ENCODE data around the gene LUC7L2.

- TF ChIP-seq EZH2 (IDR thresholded peaks at IDR 0.05; ENCODE audit: insufficient read depth, poor library complexity, severe bottlenecking) (no peak), EZH2phosphoT487 (IDR thresholded peaks at IDR 0.05; ENCODE audit: insufficient read depth, low read depth) (no peak)
Observed at GRCh38 chr7:139427029-139427420, 67.3 kb downstream of the LUC7L2 start.
